ENCODE results near the gene RALGDS.

RALGDS gene

DNA sequence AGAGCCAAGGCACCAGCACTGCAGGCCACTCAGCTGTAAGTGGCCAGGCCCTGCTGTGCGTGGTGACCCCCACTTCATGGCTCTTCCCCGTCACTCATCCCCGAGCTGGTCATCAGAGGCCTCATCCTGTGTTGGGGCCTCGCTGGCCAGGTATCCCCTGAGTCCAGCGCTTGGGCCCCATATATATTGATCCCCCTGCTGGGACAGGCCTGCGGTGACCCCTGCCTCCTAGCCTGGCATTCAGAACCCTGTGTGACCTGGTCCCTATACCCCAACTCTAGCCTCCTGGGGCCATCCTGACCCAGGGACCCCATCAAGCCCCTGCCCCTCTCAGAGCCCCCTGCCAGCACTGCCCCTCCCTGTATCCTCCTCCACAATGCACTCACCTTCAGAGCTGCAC is 30.0 kb upstream of the RALGDS start:
- H3K4me1 ChIP-seq (ENCODE audit: low read length), result peaks cover 4% of the 10 kb centered on the region; the same call in 1 of the 2 replicates
- H2AFZ ChIP-seq (ENCODE audit: low read depth, low read length), result no peak overlapping the region
- no peaks in the 10 kb centered on the region for H3K9me3 ChIP-seq (ENCODE audit: insufficient read depth, low read length)
- TF ChIP-seq, protein P1, sequence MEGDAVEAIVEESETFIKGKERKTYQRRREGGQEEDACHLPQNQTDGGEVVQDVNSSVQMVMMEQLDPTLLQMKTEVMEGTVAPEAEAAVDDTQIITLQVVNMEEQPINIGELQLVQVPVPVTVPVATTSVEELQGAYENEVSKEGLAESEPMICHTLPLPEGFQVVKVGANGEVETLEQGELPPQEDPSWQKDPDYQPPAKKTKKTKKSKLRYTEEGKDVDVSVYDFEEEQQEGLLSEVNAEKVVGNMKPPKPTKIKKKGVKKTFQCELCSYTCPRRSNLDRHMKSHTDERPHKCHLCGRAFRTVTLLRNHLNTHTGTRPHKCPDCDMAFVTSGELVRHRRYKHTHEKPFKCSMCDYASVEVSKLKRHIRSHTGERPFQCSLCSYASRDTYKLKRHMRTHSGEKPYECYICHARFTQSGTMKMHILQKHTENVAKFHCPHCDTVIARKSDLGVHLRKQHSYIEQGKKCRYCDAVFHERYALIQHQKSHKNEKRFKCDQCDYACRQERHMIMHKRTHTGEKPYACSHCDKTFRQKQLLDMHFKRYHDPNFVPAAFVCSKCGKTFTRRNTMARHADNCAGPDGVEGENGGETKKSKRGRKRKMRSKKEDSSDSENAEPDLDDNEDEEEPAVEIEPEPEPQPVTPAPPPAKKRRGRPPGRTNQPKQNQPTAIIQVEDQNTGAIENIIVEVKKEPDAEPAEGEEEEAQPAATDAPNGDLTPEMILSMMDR (IDR thresholded peaks at IDR 0.05; ENCODE audit: low read depth, low read length), result no peak
- no peak for TF ChIP-seq EZH2phosphoT487 (IDR thresholded peaks at IDR 0.05; ENCODE audit: low read depth)
- H4K20me1 ChIP-seq (ENCODE audit: insufficient read depth, low read length), result peaks cover 15% of the 10 kb centered on the region
- peaks cover 28% of the 10 kb centered on the region for H3K79me2 ChIP-seq (ENCODE audit: low read length)
- no peak overlapping the region for H3K9ac ChIP-seq (ENCODE audit: low read length)
- H3K36me3 ChIP-seq (replicated peaks; ENCODE audit: low read depth, low read length), result peaks cover 4% of the 10 kb centered on the region
- H3K4me3 ChIP-seq (ENCODE audit: low read length), result no peak overlapping the region
- H3K27me3 ChIP-seq (ENCODE audit: low read depth, low read length), result no peaks in the 10 kb centered on the region
- no peak overlapping the region for H3K4me2 ChIP-seq (ENCODE audit: low read length)
- H3K27ac ChIP-seq (ENCODE audit: low read length), result no peak overlapping the region

DNA sequence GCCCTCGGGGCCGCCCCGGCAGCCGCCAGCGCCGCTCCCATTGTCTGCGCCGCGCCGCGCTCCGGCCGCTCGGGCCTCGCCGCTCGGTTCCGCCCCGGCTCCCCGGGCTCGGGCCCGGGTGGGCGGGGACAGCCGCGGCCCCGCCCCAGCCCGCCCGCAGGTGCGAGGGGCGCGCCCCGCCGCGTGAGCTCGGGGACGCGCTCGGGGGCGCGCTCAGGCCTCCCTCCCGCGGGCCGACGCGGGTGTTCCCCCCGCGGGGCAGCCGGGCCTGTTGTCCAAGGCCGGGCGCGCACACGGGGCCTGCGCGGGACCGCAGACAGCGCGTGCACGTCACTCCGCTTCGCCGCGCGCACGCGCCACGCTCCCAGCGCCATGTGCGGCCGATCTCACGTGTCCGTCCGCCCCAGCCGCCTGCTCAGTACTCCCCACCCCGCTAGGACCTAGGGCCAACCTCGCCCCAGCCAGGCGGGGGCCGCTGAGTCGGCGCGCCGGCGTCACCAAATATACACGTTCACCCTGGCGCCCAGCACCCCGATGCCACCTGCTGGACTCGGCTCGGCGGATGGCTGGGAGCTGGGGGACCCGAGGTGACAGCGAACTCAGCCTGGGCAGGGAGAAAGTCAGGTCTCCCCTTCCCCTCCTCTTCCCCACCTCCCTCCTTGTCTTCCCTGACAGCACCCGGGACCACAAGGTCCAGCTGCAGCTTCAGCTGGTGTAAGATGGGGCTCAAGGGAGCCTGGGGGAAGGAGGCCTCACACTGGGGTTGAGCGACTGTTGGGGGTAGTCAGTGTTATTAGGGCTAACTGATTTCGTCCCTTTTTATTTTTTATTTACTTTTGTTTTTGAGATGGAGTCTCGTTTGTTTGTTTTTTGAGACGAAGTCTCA is 28.3 kb upstream of the RALGDS start:
- Histone ChIP-seq H3K4me2 (ENCODE audit: low read length) (peak overlapping the region; percentile 96), H3K79me2 (ENCODE audit: low read length) (peaks cover 44% of the 10 kb centered on the region), H3K27me3 (ENCODE audit: low read depth, low read length) (no peaks in the 10 kb centered on the region), H3K36me3 (replicated peaks; ENCODE audit: low read depth, low read length) (peaks cover 4% of the 10 kb centered on the region), H3K9ac (ENCODE audit: low read length) (peak overlapping the region; percentile 88), H3K4me1 (ENCODE audit: low read length) (peaks cover 7% of the 10 kb centered on the region), H3K4me3 (ENCODE audit: low read length) (peak overlapping the region; percentile 96), H3K27ac (ENCODE audit: low read length) (peak overlapping the region; percentile 68), H4K20me1 (ENCODE audit: insufficient read depth, low read length) (peaks cover 31% of the 10 kb centered on the region), H3K9me3 (ENCODE audit: insufficient read depth, low read length) (no peaks in the 10 kb centered on the region), H2AFZ (ENCODE audit: low read depth, low read length) (peak overlapping the region; percentile 71)
- TF ChIP-seq EZH2phosphoT487 (IDR thresholded peaks at IDR 0.05; ENCODE audit: low read depth), result no peak
- TF ChIP-seq, protein P1 (IDR thresholded peaks at IDR 0.05; ENCODE audit: low read depth, low read length), result peak; percentile 21

DNA sequence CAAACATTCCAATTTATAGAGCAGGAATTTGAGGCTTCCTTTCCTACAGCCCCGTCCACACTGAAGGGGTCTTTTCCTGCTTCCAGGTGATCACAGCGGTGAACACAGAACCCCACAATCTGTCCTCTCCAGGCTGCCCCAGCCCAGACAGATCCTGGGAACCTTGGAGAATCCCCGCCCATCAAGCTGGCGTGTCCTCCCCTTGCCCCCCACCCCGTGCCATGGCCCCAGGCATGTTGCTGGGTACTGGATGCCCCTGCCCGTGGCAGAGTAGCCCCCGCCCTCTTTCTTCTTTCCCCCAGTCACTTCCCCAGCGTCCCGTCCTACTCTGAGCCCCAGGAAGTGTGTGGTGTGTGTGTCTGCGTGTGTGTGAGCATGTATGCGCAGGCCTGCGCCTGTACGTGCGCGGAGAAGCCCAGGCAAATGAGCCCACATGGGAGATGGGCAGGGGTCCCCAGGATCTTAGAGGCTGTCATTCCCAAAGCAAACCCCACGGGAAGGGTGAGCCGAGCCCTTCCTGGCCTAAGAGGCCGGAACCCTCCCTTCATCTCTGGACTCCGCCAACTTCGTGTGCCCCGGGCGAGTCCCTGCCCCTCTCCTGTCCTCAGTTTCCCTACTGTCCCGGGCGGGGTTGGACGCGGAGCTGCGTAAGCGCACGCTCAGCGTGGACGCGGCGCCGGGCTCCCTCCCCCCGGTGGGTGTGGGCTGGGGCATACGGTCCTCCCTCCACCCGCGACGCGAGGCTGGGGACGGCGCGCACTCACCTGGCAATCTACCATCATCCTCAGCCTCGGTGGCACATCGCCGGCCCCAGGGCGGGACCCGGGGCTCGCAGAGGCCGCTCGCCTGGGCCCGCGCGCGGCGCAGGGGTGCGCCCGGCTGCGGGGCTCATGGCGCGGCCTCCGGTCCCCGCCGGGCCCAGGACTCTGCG is 27.4 kb upstream of the RALGDS start:
- Histone ChIP-seq H3K79me2 (ENCODE audit: low read length) (peaks cover 52% of the 10 kb centered on the region), H3K27ac (ENCODE audit: low read length) (peak overlapping the region; percentile 68), H3K9ac (ENCODE audit: low read length) (peak overlapping the region; percentile 88), H3K4me1 (ENCODE audit: low read length) (peaks cover 13% of the 10 kb centered on the region), H3K4me3 (ENCODE audit: low read length) (peak overlapping the region; percentile 96), H3K27me3 (ENCODE audit: low read depth, low read length) (no peaks in the 10 kb centered on the region), H4K20me1 (ENCODE audit: insufficient read depth, low read length) (peaks cover 38% of the 10 kb centered on the region), H3K4me2 (ENCODE audit: low read length) (peak overlapping the region; percentile 88), H2AFZ (ENCODE audit: low read depth, low read length) (no peak overlapping the region), H3K9me3 (ENCODE audit: insufficient read depth, low read length) (no peaks in the 10 kb centered on the region), H3K36me3 (replicated peaks; ENCODE audit: low read depth, low read length) (peaks cover 4% of the 10 kb centered on the region)
- TF ChIP-seq, protein P1 (IDR thresholded peaks at IDR 0.05; ENCODE audit: low read depth, low read length), result no peak
- TF ChIP-seq EZH2phosphoT487 (IDR thresholded peaks at IDR 0.05; ENCODE audit: low read depth), result no peak
